CD4-positive, alpha-beta T cell treated with Interleukin-6 for 4 hours (primary cell): ENCODE measurements around the gene FUT7.

Experiments used
- DNase-seq: peaks from one replicate; pipeline ENCODE4 v3.0.0-alpha.2; 2020; ENCODE audit warnings: mixed read lengths

The FUT7 gene

GRCh38 chr9:136981588-136982231 lies 50.2 kb downstream of the FUT7 start:
- DNase-seq, result no peak

DNA sequence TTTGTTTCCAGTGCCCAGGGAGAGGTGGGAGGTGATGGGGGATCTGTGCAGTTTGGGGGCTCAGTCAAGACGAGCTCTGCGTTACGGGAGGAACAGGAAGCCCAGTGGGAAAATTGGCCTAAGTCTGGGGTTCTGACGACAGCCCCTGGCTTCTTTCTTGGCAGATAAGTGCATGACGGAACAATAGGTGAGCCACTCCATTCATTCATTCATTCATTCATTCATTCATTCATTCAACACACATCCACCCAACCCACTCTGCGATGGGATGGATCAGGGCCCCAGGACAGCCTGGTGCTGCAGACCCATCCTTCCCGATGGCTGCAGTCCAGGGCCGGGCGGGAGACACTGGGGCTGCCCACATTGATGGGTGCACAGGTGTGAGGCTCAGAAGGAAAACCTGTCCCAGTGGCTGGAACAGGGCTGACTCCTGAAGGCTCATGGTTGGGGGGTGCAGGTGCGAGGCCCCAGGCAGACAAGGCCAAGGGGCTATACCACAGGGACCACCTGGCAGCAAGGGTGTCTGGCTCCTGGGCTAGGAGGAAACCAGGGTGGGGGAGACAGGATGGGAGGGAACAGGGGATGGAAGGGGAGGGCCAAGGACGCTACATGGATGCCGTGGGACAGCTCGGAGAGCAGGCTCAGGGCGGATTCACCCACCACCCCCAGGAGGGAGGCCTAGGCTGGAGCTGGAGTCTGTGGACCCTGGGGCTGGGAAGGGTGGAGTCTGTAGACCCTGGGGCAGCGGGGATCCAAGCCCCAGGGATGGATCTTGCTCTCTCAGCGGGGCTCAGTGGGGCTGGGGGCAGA lies 51.0 kb downstream of the FUT7 start:
- DNase-seq, result no peak
